RWPE1 (cell line): ENCODE measurements around the gene ACD.

Experiments used
- CTCF ChIA-PET: fragments of 350-600 bp; sonication (Branson Sonifier 250); formaldehyde crosslinking; extraction: SDS; loops from one replicate; lab custom pipeline; 2021; lab: Yijun Ruan, JAX
- POLR2A ChIA-PET: fragments of 400-600 bp; formaldehyde crosslinking; extraction: SDS; loops from one replicate; lab custom pipeline; 2020; ENCODE audit warnings: antibody characterized with exemption; ENCODE audit not compliant: low non-redundant PET; lab: Yijun Ruan, JAX
- DNase-seq: peaks from one replicate; pipeline ENCODE4 v3.0.0; 2012; ENCODE audit warnings: low spot score
- H3K27ac ChIP-seq: fragments of 450-650 bp; 2 replicates; pipeline ENCODE4 v1.5.1; 2017
- TF ChIP-seq, protein P1 (sequence below): fragments of 450-650 bp; conservative IDR thresholded peaks from 2 replicates; pipeline ENCODE4 v1.5.1; 2017; ENCODE audit warnings: low read depth, mild to moderate bottlenecking

Gene ACD

DNA sequence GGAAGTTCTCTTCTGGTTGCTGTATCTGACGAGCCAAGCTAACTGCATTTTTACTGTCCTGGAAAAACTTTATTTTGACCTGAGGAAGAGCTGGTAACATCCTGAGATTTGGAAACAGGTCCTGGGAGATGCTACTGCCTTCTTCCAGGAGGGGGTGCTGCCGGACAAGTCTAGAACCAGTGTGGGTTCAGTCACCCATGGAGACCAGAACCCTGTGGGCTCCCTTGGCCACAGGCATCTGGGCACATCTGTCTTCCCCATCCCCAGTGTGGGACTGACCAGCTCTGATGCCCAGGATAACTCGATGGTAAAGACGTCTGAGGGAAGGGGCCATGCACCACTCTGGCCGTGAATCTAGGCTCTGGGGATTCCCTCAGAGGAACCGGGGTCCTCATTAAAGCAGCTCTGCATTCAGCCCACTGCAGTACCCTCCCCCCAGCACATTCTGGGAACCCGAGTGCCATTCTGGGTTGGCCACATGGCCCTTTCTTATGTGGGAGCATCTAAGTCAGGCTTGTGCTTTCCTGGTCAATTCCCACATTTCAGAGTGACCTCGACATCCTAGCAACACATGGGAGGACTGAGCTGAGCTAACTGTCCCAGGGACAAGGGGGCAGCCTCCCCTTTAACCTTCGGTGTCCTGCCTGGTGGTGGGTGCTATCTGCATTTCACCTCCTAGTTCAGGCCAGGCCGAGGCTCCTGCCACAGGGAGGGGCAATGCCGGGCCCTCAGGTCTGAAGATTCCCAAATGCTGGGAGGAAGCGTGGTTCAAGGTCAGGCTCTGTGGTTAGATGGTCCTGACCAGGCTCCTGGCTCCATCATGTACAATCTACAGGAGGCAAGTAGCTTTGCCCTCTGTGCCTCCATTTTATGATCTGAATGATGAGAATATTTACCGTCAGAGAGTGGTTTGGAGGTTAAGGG lies 12.9 kb upstream of the ACD start:
- TF ChIP-seq, protein P1, sequence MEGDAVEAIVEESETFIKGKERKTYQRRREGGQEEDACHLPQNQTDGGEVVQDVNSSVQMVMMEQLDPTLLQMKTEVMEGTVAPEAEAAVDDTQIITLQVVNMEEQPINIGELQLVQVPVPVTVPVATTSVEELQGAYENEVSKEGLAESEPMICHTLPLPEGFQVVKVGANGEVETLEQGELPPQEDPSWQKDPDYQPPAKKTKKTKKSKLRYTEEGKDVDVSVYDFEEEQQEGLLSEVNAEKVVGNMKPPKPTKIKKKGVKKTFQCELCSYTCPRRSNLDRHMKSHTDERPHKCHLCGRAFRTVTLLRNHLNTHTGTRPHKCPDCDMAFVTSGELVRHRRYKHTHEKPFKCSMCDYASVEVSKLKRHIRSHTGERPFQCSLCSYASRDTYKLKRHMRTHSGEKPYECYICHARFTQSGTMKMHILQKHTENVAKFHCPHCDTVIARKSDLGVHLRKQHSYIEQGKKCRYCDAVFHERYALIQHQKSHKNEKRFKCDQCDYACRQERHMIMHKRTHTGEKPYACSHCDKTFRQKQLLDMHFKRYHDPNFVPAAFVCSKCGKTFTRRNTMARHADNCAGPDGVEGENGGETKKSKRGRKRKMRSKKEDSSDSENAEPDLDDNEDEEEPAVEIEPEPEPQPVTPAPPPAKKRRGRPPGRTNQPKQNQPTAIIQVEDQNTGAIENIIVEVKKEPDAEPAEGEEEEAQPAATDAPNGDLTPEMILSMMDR: peak; percentile 59
- peak overlapping the region; percentile 60 for H3K27ac ChIP-seq
- CTCF ChIA-PET: interaction anchor here (0.6 to 3.5 kb wide), 17 partner anchors 9 to 521 kb away, joined by 3 to 17 read pairs (median 4); partner anchors contain the start of gene NRN1L
- POLR2A ChIA-PET: no interaction called here
- DNase-seq: peak; percentile 64

DNA sequence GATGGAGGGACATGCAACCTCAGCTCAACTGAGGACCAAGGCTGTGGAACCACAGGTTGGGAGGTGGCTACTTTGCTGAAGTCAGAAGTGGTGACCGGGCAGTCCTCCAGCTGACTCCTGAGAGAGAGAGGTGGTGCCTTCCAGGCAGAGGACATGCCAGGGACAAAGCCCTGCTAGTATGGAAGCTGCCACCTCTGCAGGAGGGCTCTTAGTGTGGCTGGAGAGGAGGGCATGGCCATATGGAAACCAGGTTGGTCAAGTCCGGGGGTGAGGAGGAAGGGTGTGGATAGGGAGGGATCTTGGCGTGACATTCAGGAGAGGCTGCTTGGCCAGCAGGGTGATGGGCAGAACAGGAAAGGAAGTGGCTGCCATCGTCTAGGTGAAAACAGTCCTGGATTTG lies 12.2 kb upstream of the ACD start:
- DNase-seq: no peak
- CTCF ChIA-PET: interaction anchor here (0.6 to 3.5 kb wide), 15 partner anchors 10 to 522 kb away, joined by 3 to 17 read pairs (median 4); partner anchors contain the start of gene NRN1L
- peak overlapping the region; percentile 60 for H3K27ac ChIP-seq
- POLR2A ChIA-PET: no interaction called here
- TF ChIP-seq, protein P1: no peak

DNA sequence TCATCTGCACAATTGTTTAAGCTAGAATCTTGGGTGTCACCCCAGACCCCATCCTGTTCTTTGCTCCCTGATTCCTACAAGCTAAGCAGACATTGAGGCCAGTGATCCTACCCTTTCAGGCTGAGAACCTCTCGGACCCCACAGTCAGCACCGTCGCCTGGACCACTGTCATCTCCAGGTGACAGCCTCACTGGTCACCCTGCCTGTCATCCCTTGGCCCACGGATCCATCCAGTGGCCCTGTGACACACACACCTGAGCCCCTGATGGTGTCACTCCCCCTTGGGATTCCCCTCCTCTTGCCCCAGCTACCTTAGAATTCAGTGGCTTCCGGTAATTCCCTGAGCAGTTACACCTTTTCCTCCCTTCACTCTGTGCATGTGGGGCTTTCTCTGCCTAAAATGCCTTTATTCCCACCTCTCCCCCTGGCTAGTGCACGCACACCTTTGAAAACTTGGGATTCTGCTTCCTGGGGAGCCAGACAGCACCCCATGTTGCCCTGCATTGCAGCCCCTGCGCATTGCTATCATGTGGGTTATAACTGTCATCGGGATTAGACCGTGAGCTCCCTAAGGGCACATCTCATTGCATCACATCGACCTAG lies 9.5 kb upstream of the ACD start:
- TF ChIP-seq, protein P1: no peak
- no peak for DNase-seq
- H3K27ac ChIP-seq: peak overlapping the region; percentile 80
- CTCF ChIA-PET: interaction anchor here (0.6 to 1.1 kb wide), 3 partner anchors 80 to 149 kb away, joined by 3 to 4 read pairs (median 3); no protein-coding TSS in a partner anchor
- POLR2A ChIA-PET: no interaction called here

DNA sequence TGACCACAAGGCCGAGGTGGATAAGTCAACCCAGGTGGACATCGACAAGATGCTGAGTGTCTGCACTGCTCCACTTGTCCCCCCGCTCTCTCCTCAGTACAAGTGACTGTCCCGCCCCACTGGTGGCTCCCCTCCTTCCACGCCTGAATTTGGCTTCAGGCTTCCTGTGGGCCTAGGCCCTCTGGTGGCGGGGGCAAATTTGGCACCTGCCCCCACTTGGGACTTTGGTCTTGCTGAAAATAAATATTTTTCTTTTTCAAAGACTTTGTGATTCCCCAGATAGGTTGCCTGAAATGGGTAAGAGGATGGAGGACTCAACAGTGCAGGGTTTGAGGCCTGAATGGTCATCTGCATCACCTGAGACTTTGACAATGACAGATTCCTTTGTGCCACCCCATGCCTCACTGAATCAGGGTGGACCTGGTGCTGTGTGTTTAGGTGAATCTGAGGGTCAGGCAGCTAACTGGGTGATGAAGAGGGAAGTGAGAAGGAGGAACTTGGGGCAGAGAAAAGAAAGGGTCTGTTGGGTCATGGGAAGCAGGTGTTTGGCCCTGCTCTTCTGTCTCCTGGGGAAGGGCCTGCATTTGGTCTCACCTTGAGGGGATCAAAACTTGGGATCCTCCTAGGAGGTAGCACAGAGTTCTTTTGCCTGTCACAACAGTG lies 8.6 kb upstream of the ACD start:
- TF ChIP-seq, protein P1: no peak
- peak overlapping the region; percentile 80 for H3K27ac ChIP-seq
- CTCF ChIA-PET: interaction anchor here (0.5 to 3.1 kb wide), 9 partner anchors 8 to 201 kb away, joined by 3 to 15 read pairs (median 4); no protein-coding TSS in a partner anchor
- POLR2A ChIA-PET: no interaction called here
- no peak for DNase-seq

DNA sequence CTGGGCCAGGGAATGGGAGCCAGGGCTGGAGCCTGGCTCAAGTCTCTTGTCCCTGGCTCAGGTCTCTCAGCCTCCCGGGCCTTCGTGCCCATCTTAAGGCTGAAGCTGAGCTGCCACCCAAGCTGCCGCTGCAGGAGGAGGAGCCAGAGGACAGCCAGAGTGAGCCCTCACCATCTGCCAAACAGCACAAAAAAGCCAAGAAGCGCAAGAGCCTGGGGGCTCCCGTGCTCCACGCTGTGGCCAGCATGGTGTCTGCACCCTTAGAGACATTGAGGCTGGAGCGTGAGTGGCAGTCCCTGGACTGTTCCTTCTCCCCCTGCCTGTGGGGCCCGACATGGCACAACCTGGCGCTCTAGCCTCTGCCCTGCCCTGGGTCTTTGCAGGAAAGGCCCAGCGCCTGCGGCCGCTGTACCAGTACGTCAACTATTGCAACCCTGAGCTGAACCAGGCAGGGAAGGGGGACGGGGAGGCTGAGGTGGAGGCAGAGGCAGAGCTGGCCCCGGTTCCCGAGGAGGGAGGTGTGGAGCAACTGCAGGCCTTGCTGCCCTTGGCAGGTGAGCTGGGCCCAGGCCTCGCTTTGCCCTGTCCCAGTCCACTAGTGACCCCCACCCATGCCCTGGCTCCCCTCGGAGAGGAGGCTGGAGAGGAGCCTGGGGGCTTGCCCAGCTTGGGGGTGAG lies 7.9 kb upstream of the ACD start:
- DNase-seq: peak; percentile 90
- H3K27ac ChIP-seq: peak overlapping the region; percentile 80
- ChIA-PET CTCF (interaction anchor here (0.5 to 3.1 kb wide), 10 partner anchors 9 to 202 kb away, joined by 3 to 15 read pairs (median 4); no protein-coding TSS in a partner anchor), POLR2A (no interaction called here)
- TF ChIP-seq, protein P1: peak; percentile 71
